Measurements from ENCODE around the gene EMILIN3. TPM values are rescaled to one million over a fixed set of nuclear protein-coding genes. Genes with fewer than 3 reads are reported as not detected.

The EMILIN3 gene
- total RNA-seq, 1 experiment from 2014 or later = 5.9 TPM

GRCh38 chr20:41334036-41334435, 32.6 kb downstream of the EMILIN3 start:
- Histone ChIP-seq H3K4ac (ENCODE audit: low read depth, low read length) (no peak overlapping the region), H3K4me2 (ENCODE audit: insufficient read depth, insufficient read length, low read length) (no peak overlapping the region), H2BK12ac (ENCODE audit: insufficient read length, low read depth, low read length) (no peak overlapping the region), H3K27me3 (ENCODE audit: insufficient read depth, low read length) (no peaks in the 10 kb centered on the region), H3K9ac (ENCODE audit: extremely low read depth, insufficient read length, low read length) (no peak overlapping the region), H2BK15ac (ENCODE audit: low read depth, low read length) (no peak overlapping the region), H4K91ac (ENCODE audit: insufficient read length, low read depth, low read length) (no peak overlapping the region), H2BK20ac (ENCODE audit: low read depth, low read length, poor library complexity, severe bottlenecking) (no peak overlapping the region), H2BK120ac (ENCODE audit: low read depth, low read length, poor library complexity, severe bottlenecking) (no peak overlapping the region), H3K27ac (ENCODE audit: insufficient read length, low read depth, low read length) (no peak overlapping the region), H4K20me1 (ENCODE audit: control insufficient read depth, insufficient read depth, insufficient read length) (no peaks in the 10 kb centered on the region), H3K56ac (ENCODE audit: insufficient read length, low read depth, low read length) (no peak overlapping the region), H2AFZ (ENCODE audit: low read length) (no peak overlapping the region), H3K79me2 (ENCODE audit: insufficient read depth, low read length) (no peaks in the 10 kb centered on the region), H3K18ac (ENCODE audit: insufficient read length, low read depth, low read length) (no peak overlapping the region), H4K5ac (ENCODE audit: insufficient read length, low read depth, low read length) (no peak overlapping the region), H2BK5ac (ENCODE audit: insufficient read length, low read length) (no peak overlapping the region), H3K23me2 (ENCODE audit: insufficient read length, low read depth, low read length, poor library complexity, severe bottlenecking) (no peaks in the 10 kb centered on the region), H3T11ph (ENCODE audit: low read length) (no peak overlapping the region), H3K23ac (ENCODE audit: insufficient read length, low read depth, low read length) (no peak overlapping the region), H3K79me1 (ENCODE audit: insufficient read depth, low read depth, low read length, poor library complexity, severe bottlenecking) (no peaks in the 10 kb centered on the region), H3K9me3 (ENCODE audit: control insufficient read depth, low read depth, low read length) (no peaks in the 10 kb centered on the region), H3K14ac (ENCODE audit: insufficient read depth, low read length) (no peak overlapping the region), H2AK5ac (ENCODE audit: insufficient read length, low read length) (no peak overlapping the region), H4K8ac (replicated peaks; ENCODE audit: insufficient read length, low read depth, low read length) (no peak overlapping the region), H3K4me1 (ENCODE audit: insufficient read depth, low read length) (no peaks in the 10 kb centered on the region)
- H3K9me3 Mint-ChIP-seq = no peaks in the 10 kb centered on the region
- H3K27me3 Mint-ChIP-seq (ENCODE audit: low read depth) = peaks cover 22% of the 10 kb centered on the region
- DNase-seq = no peak
- H3K4me1 Mint-ChIP-seq = peaks cover 0 to 4% of the 10 kb centered on the region in 2 experiments; a peak in 1 of 4 replicates
- H3K27ac Mint-ChIP-seq = no peak overlapping the region
- H3K4me3 Mint-ChIP-seq = no peak overlapping the region
- TF ChIP-seq CTCF (conservative IDR thresholded peaks at IDR 0.05) = no peak
- no peaks in the 10 kb centered on the region for H3K36me3 Mint-ChIP-seq (ENCODE audit: insufficient read depth in 1 of 3, low read depth in 3 of 3)
- WGBS (ENCODE audit: extremely low coverage, insufficient read length, low lambda C conversion rate) = no CpG with 5 or more reads among the region's 2 CpGs
